ENCODE results near the gene ABCC9. TPM values are rescaled to one million over a fixed set of nuclear protein-coding genes. Genes with fewer than 3 reads are reported as not detected.

ABCC9 gene
- total RNA-seq, 2 donors from 2014 or later, result 0.69 to 5.0 TPM

DNA sequence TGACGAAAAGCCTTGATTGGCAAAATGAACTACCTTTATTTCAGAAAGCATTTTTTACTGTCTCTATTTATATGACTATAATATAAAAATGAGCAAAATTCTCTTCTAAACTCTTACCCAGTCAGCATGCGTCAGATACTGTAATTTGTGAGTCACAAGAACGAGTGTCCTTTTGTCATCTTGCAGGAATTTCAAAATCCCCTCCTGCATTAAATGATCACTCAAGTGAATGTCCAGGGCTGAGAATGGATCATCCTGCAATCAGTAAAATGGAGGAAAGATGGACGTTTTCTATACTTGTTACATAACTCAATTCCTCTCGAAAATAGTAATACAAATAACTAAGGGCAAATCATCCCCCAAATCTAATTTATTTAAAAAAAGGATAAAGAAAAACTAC, 89.0 kb downstream of the ABCC9 start:
- H3K9ac ChIP-seq (ENCODE audit: low read depth in 2 of 2, low read length in 2 of 2), result no peak overlapping the region
- intact Hi-C loops (cut with DNase I), result no loop called here
- TF ChIP-seq, protein P1, sequence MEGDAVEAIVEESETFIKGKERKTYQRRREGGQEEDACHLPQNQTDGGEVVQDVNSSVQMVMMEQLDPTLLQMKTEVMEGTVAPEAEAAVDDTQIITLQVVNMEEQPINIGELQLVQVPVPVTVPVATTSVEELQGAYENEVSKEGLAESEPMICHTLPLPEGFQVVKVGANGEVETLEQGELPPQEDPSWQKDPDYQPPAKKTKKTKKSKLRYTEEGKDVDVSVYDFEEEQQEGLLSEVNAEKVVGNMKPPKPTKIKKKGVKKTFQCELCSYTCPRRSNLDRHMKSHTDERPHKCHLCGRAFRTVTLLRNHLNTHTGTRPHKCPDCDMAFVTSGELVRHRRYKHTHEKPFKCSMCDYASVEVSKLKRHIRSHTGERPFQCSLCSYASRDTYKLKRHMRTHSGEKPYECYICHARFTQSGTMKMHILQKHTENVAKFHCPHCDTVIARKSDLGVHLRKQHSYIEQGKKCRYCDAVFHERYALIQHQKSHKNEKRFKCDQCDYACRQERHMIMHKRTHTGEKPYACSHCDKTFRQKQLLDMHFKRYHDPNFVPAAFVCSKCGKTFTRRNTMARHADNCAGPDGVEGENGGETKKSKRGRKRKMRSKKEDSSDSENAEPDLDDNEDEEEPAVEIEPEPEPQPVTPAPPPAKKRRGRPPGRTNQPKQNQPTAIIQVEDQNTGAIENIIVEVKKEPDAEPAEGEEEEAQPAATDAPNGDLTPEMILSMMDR (IDR thresholded peaks at IDR 0.05), result no peak
- H3K4me3 ChIP-seq, result no peak overlapping the region
- no peak overlapping the region for H3K27ac ChIP-seq
- no peaks in the 10 kb centered on the region for H3K27me3 ChIP-seq
- DNase-seq, result no peak
- no peaks in the 10 kb centered on the region for H3K9me3 ChIP-seq
- H3K36me3 ChIP-seq, result no peaks in the 10 kb centered on the region
- H3K4me1 ChIP-seq, result no peaks in the 10 kb centered on the region

DNA sequence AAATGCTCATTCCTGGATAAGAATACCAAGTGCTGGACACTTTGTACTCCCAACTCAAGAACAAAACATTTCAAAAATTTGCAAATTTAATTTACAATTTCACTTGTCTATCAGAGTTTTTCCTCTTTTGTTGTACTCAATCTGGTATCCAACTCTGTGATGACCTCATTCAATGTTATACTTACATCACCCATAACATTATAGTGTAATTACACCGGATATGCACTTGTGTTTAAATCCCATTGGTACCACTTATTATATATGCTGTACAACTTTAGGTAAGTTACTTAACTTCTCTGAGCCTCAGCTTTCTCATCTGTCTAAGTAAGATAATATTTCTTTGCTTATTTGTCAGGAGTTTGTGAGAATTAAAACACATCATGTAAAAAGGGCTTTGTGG, 90.1 kb downstream of the ABCC9 start:
- Histone ChIP-seq H3K4me1 (no peaks in the 10 kb centered on the region), H3K4me3 (no peak overlapping the region), H3K9ac (ENCODE audit: low read depth in 2 of 2, low read length in 2 of 2) (no peak overlapping the region), H3K36me3 (no peaks in the 10 kb centered on the region), H3K9me3 (no peaks in the 10 kb centered on the region), H3K27ac (no peak overlapping the region), H3K27me3 (no peaks in the 10 kb centered on the region)
- intact Hi-C loops (cut with DNase I), result no loop called here
- DNase-seq, result no peak
- TF ChIP-seq, protein P1 (IDR thresholded peaks at IDR 0.05), result no peak

DNA sequence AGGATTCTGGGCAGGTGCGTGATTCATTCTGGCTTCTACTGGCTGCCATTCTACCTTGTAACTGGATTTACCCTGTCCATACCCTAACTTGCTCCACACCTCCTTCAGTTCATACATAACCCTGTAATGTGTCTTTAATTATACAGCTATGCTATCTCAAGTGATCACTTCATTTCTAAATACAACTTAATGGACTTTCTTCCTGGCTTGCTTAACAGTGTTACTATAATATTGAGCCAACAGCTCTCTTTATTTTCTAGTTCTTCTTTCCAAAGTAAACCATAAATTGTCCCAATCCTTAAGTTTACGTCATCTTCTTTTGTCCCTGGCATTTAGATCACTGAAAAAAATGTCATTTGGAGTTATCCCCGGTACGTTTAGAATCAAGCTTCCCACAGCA, 90.8 kb downstream of the ABCC9 start:
- Histone ChIP-seq H3K27ac (no peak overlapping the region), H3K27me3 (no peaks in the 10 kb centered on the region), H3K9ac (ENCODE audit: low read depth in 2 of 2, low read length in 2 of 2) (no peak overlapping the region), H3K4me3 (no peak overlapping the region), H3K36me3 (no peaks in the 10 kb centered on the region), H3K9me3 (no peaks in the 10 kb centered on the region), H3K4me1 (no peaks in the 10 kb centered on the region)
- DNase-seq, result no peak
- intact Hi-C loops (cut with DNase I), result no loop called here
- TF ChIP-seq, protein P1 (IDR thresholded peaks at IDR 0.05), result no peak

DNA sequence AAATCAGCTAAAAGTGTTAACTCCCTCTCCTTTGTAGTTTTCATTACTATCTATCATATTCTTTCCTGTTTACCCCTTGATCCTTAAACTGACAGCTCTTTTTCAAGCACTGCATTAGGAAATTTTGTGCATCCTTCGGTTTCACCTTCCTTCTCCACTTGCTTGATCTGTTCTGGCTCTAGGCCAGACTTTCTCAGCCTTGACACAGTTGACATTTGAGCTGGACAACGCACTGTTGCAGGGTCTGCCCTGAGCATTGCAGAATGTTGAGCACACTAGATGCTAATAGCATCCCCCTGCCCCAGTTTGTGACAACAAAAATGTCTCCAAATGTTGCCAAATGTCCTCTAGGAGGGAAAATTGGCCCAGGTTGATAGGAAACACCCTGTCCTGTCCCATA, 91.3 kb downstream of the ABCC9 start:
- Histone ChIP-seq H3K27ac (no peak overlapping the region), H3K9ac (ENCODE audit: low read depth in 2 of 2, low read length in 2 of 2) (no peak overlapping the region), H3K9me3 (no peaks in the 10 kb centered on the region), H3K36me3 (no peaks in the 10 kb centered on the region), H3K4me1 (no peaks in the 10 kb centered on the region), H3K4me3 (no peak overlapping the region), H3K27me3 (no peaks in the 10 kb centered on the region)
- DNase-seq, result no peak
- TF ChIP-seq, protein P1 (IDR thresholded peaks at IDR 0.05), result no peak
- intact Hi-C loops (cut with DNase I), result no loop called here

DNA sequence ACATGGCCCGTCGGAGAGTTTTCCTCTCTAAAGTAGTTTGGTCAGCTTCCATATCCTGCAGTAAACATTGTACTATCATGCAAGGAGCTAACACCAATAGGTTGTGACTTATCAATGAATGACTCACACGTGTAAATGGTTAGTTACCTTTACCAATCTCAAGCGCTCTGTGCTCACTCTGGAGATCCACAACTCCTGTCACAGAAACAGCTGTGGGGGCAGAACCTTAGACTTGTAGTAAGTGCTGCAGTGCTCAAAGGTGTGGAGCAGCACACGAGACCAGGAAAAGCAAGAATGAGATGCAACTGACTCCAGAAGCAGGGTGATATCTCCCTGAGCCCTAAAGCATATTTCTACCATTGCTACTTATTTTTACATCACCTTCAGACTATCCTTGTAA, 93.0 kb downstream of the ABCC9 start:
- H3K9ac ChIP-seq (ENCODE audit: low read depth in 2 of 2, low read length in 2 of 2), result no peak overlapping the region
- no peak overlapping the region for H3K27ac ChIP-seq
- H3K4me3 ChIP-seq, result no peak overlapping the region
- no peaks in the 10 kb centered on the region for H3K9me3 ChIP-seq
- intact Hi-C loops (cut with DNase I), result no loop called here
- no peaks in the 10 kb centered on the region for H3K36me3 ChIP-seq
- no peaks in the 10 kb centered on the region for H3K27me3 ChIP-seq
- TF ChIP-seq, protein P1 (IDR thresholded peaks at IDR 0.05), result no peak
- H3K4me1 ChIP-seq, result no peaks in the 10 kb centered on the region
- no peak for DNase-seq

DNA sequence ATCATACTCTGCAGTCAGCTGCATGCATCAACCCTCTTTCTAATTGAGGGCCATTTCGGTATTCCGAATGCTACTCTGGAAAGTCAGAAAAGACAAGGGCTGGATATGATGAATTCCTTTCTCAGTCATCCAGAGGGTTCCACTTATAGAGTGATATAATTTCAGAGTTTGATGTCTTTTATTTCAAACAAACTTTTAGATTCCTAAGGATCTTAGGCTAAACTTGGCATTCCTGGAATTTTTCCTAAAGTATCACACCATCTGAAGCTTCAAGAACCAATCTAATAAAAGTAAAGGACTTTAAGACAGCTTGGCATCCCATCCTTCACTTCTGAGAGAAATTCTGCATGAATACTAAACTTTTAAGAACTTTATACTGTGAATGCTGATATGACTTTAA, 97.4 kb downstream of the ABCC9 start:
- no peaks in the 10 kb centered on the region for H3K27me3 ChIP-seq
- H3K4me1 ChIP-seq, result no peaks in the 10 kb centered on the region
- no peak overlapping the region for H3K27ac ChIP-seq
- no peak overlapping the region for H3K9ac ChIP-seq (ENCODE audit: low read depth in 2 of 2, low read length in 2 of 2)
- intact Hi-C loops (cut with DNase I), result no loop called here
- H3K36me3 ChIP-seq, result no peaks in the 10 kb centered on the region
- TF ChIP-seq, protein P1 (IDR thresholded peaks at IDR 0.05), result no peak
- no peak for DNase-seq
- no peak overlapping the region for H3K4me3 ChIP-seq
- H3K9me3 ChIP-seq, result no peaks in the 10 kb centered on the region

Data from colonic mucosa (tissue), 4 donors.